Smooth muscle cell (in vitro differentiated cells): ENCODE data around the gene NUDT16L1. TPM values are rescaled to one million over a fixed set of nuclear protein-coding genes. Genes with fewer than 3 reads are reported as not detected.

ENCODE experiments used
- DNase-seq: peaks from one replicate; lab custom pipeline; 2025; ENCODE audit not compliant: unreplicated experiment; lab: John Stamatoyannopoulos, UW
- H2AFZ ChIP-seq: fragments of 200-600 bp; sonication (generic); 2 replicates; pipeline ENCODE4 v1.6.0; 2016; ENCODE audit warnings: antibody characterized with exemption, low read depth, mild to moderate bottlenecking
- H3F3A ChIP-seq: fragments of 200-600 bp; sonication (generic); 2 replicates; pipeline ENCODE4 v1.6.0; 2017; ENCODE audit warnings: antibody characterized with exemption, low read depth
- H3K27ac ChIP-seq: fragments of 200-600 bp; sonication (generic); 2 replicates; pipeline ENCODE4 v1.5.1; 2016; ENCODE audit warnings: low read depth, mild to moderate bottlenecking
- H3K27me3 ChIP-seq: fragments of 200-600 bp; sonication (generic); 2 replicates; pipeline ENCODE4 v1.6.1; 2016; ENCODE audit warnings: low read depth, mild to moderate bottlenecking
- H3K36me3 ChIP-seq: fragments of 200-600 bp; sonication (generic); 2 replicates; pipeline ENCODE4 v1.5.1; 2016; ENCODE audit warnings: low read depth
- H3K4me1 ChIP-seq: fragments of 200-600 bp; sonication (generic); 2 replicates; pipeline ENCODE4 v1.5.1; 2016; ENCODE audit warnings: low read depth
- H3K4me2 ChIP-seq: fragments of 200-600 bp; sonication (generic); 2 replicates; pipeline ENCODE4 v1.6.0; 2016; ENCODE audit warnings: mild to moderate bottlenecking
- H3K4me3 ChIP-seq: fragments of 200-600 bp; sonication (generic); 2 replicates; pipeline ENCODE4 v1.5.1; 2016; ENCODE audit warnings: mild to moderate bottlenecking
- H3K79me2 ChIP-seq: fragments of 200-600 bp; sonication (generic); 2 replicates; pipeline ENCODE4 v1.6.0; 2016; ENCODE audit warnings: low read depth, mild to moderate bottlenecking
- H3K9ac ChIP-seq: fragments of 200-600 bp; sonication (generic); 2 replicates; pipeline ENCODE4 v1.6.0; 2016; ENCODE audit warnings: low read depth
- H3K9me3 ChIP-seq: fragments of 200-600 bp; sonication (generic); replicated peaks from 2 replicates; pipeline ENCODE4 v1.5.1; 2016; ENCODE audit warnings: low read depth
- H4K20me1 ChIP-seq: fragments of 200-600 bp; sonication (generic); 2 replicates; pipeline ENCODE4 v1.6.0; 2016; ENCODE audit warnings: low read depth
- WGBS: methylation state at CpG from one replicate; pipeline ENCODE4 v1.1.7; 2016; ENCODE audit warnings: low lambda C conversion rate; 5-methylcytosine and 5-hydroxymethylcytosine counted together
- polyA plus RNA-seq: library from polyadenylated mRNA; unstranded; fragments of >200 nt; fragmentation: Nextera tagmentation; extraction: Ambion mirVana; gene quantifications from 2 replicates; pipeline ENCODE4 v1.2.1, GENCODE V29; 2016
- total RNA-seq: library from RNA; depleted of rRNA; stranded (reverse); fragments of >200 nt; gene quantifications from 2 replicates; pipeline ENCODE4 v1.2.3, GENCODE V29; 2014
- TF ChIP-seq, protein P1 (sequence below): fragments of 200-600 bp; sonication (generic); IDR thresholded peaks from 2 replicates; pipeline ENCODE4 v1.5.1; 2017; ENCODE audit warnings: borderline replicate concordance, mild to moderate bottlenecking, antibody characterized with exemption; ENCODE audit not compliant: insufficient read depth, poor library complexity, severe bottlenecking

NUDT16L1 gene
- total and polyA plus RNA-seq, 2 experiments from 2014 or later, result 17.6 to 48.3 TPM

DNA sequence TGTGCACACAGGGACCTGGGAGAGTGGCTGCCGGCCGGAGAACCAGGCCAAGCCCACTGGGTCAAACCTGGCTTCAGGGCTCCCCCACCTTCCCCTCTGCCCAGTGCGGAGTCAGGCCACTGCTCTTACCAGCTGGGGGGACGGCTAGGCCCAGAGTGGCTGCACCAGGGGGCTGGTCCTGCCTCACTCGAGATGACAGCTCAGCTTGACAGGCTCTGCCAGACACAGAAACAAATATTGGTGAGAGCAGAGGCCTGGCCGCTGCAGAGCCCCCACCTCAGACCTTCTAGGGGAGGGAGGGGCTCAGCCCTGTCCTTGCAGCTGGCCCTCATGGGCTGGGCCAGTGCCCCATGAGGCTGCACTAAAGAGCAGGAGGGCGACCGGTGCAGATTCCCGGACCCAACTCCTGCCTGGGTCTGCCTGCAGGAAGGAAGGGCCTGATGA is 4.5 kb downstream of the NUDT16L1 start:
- no peak overlapping the region for H3K4me2 ChIP-seq
- no peak overlapping the region for H3K9ac ChIP-seq
- peaks cover 12% of the 10 kb centered on the region for H4K20me1 ChIP-seq
- H3K36me3 ChIP-seq, result no peaks in the 10 kb centered on the region
- no peaks in the 10 kb centered on the region for H3K4me1 ChIP-seq
- no peak overlapping the region for H3K27ac ChIP-seq
- H2AFZ ChIP-seq, result no peak overlapping the region
- DNase-seq, result no peak
- no peaks in the 10 kb centered on the region for H3K27me3 ChIP-seq
- WGBS, result 92% methylated on average over 9 of the region's 9 CpGs
- H3K79me2 ChIP-seq, result no peaks in the 10 kb centered on the region
- TF ChIP-seq, protein P1, sequence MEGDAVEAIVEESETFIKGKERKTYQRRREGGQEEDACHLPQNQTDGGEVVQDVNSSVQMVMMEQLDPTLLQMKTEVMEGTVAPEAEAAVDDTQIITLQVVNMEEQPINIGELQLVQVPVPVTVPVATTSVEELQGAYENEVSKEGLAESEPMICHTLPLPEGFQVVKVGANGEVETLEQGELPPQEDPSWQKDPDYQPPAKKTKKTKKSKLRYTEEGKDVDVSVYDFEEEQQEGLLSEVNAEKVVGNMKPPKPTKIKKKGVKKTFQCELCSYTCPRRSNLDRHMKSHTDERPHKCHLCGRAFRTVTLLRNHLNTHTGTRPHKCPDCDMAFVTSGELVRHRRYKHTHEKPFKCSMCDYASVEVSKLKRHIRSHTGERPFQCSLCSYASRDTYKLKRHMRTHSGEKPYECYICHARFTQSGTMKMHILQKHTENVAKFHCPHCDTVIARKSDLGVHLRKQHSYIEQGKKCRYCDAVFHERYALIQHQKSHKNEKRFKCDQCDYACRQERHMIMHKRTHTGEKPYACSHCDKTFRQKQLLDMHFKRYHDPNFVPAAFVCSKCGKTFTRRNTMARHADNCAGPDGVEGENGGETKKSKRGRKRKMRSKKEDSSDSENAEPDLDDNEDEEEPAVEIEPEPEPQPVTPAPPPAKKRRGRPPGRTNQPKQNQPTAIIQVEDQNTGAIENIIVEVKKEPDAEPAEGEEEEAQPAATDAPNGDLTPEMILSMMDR, result no peak
- no peaks in the 10 kb centered on the region for H3K9me3 ChIP-seq
- peaks cover 2% of the 10 kb centered on the region for H3F3A ChIP-seq
- no peak overlapping the region for H3K4me3 ChIP-seq

DNA sequence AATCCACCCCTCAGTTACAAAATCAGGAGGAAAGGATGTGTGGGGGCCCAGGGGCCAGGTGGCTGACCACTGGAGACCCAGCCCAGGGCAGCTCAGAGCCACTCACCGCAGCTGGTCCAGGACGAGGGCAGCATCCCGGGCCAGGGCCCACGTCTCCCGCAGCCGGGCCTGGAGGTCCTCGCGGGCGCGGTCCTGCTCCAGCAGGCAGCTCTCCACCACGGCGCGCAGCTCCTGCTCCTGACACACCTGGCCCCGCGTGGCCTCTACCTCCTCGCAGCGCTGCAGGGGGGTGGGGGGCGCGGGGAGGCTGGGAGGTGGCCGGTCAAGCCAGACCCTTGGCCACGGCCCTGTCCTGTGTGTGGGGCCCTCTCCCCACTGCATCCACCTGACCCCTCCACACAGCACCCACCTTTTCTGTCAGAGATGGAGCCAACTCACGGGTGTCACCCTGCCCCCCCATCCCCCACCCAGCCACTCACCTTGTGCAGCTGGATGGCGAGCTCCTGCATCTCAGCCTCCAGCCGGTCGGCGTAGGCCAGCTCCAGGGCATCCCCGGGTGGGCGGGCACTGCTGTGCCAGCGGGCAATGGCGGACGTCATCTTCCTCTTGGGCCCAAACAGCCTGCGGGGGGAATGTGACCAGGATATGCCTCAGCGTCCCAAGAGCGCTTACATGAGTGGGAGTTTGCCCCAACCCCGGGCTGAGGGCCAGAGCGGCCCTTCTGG is 5.1 kb downstream of the NUDT16L1 start:
- Histone ChIP-seq H3K36me3 (no peaks in the 10 kb centered on the region), H3K79me2 (no peaks in the 10 kb centered on the region)
- 98% methylated on average over 29 of the region's 36 CpGs for WGBS

DNA sequence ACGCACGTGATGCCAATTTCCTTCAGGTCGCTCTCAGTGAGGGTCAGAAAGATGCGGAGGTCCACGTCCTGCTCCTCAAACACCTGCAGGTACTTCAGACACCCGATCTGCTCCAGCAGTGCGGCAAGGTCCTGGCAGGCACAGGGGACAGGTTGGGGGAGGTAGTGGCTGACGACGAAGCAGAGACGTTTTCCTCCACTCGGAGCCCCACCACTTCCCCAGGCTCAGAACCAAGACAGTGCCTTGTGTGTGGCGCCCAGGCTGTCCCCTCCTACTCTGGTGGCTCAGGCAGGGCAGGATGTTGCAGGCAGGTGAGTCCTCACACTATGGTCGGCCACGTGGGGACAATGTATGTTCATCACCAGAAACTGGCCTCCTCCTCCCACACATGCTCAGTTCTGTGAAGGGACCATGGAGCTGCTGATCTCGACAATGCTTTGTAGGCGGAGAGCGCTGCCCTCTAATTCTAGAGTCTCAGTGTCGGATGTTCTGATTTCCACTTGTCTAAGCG is 5.7 kb downstream of the NUDT16L1 start:
- Histone ChIP-seq H3K9ac (no peak overlapping the region), H3K4me2 (no peak overlapping the region), H3K27me3 (no peaks in the 10 kb centered on the region), H2AFZ (no peak overlapping the region), H3K4me3 (no peak overlapping the region), H3K36me3 (no peaks in the 10 kb centered on the region), H4K20me1 (peaks cover 12% of the 10 kb centered on the region), H3K27ac (no peak overlapping the region), H3F3A (no peaks in the 10 kb centered on the region), H3K4me1 (no peaks in the 10 kb centered on the region), H3K9me3 (no peaks in the 10 kb centered on the region), H3K79me2 (no peaks in the 10 kb centered on the region)
- DNase-seq, result no peak
- TF ChIP-seq, protein P1, result no peak
- 98% methylated on average over 18 of the region's 19 CpGs for WGBS

More for the DNA sequence above, 5.1 kb downstream of the NUDT16L1 start:
- no peak overlapping the region for H3K4me2 ChIP-seq
- no peaks in the 10 kb centered on the region for H3K27me3 ChIP-seq
- H3K4me3 ChIP-seq, result no peak overlapping the region
- TF ChIP-seq, protein P1, result no peak
- no peaks in the 10 kb centered on the region for H3K4me1 ChIP-seq
- H3K9ac ChIP-seq, result no peak overlapping the region
- no peak overlapping the region for H3K27ac ChIP-seq
- no peak for DNase-seq
- no peak overlapping the region for H2AFZ ChIP-seq
- no peaks in the 10 kb centered on the region for H3F3A ChIP-seq
- H4K20me1 ChIP-seq, result peaks cover 12% of the 10 kb centered on the region
- no peaks in the 10 kb centered on the region for H3K9me3 ChIP-seq
